Neural progenitor cell (in vitro differentiated cells): ENCODE results near the gene TLR7. TPM values are rescaled to one million over a fixed set of nuclear protein-coding genes. Genes with fewer than 3 reads are reported as not detected.

Experiments
- DNase-seq: peaks from one replicate; pipeline ENCODE4 v3.0.0-alpha.2; 2016; ENCODE audit warnings: low spot score
- H2AFZ ChIP-seq: fragments of 200-600 bp; sonication (generic); replicated peaks from 2 replicates; pipeline ENCODE4 v1.6.1; 2016; ENCODE audit warnings: antibody characterized with exemption
- H3F3A ChIP-seq: fragments of 200-600 bp; sonication (generic); 2 replicates; pipeline ENCODE4 v1.6.1; 2016; ENCODE audit warnings: antibody characterized with exemption, low read depth
- H3K27ac ChIP-seq: fragments of 200-600 bp; sonication (generic); 2 replicates; pipeline ENCODE4 v1.5.1; 2016; ENCODE audit warnings: mild to moderate bottlenecking
- H3K27me3 ChIP-seq: fragments of 200-600 bp; sonication (generic); 2 replicates; pipeline ENCODE4 v1.6.1; 2016; ENCODE audit warnings: mild to moderate bottlenecking, moderate library complexity
- H3K36me3 ChIP-seq: fragments of 200-600 bp; sonication (generic); 2 replicates; pipeline ENCODE4 v1.5.1; 2016
- H3K4me1 ChIP-seq: fragments of 200-600 bp; sonication (generic); 2 replicates; pipeline ENCODE4 v1.6.1; 2016; ENCODE audit warnings: mixed run types
- H3K4me2 ChIP-seq: fragments of 200-600 bp; sonication (generic); 2 replicates; pipeline ENCODE4 v1.6.1; 2016
- H3K4me3 ChIP-seq: fragments of 200-600 bp; sonication (generic); 2 replicates; pipeline ENCODE4 v1.5.1; 2016
- H3K79me2 ChIP-seq: fragments of 200-600 bp; sonication (generic); 2 replicates; pipeline ENCODE4 v1.6.1; 2016; ENCODE audit warnings: low read depth
- H3K9ac ChIP-seq: fragments of 200-600 bp; sonication (generic); 2 replicates; pipeline ENCODE4 v1.6.1; 2016
- H3K9me3 ChIP-seq: fragments of 200-600 bp; sonication (generic); 2 replicates; pipeline ENCODE4 v1.5.1; 2016; ENCODE audit warnings: low read depth
- H4K20me1 ChIP-seq: fragments of 200-600 bp; sonication (generic); 2 replicates; pipeline ENCODE4 v1.6.1; 2016; ENCODE audit warnings: low read depth
- H3K27ac Mint-ChIP-seq: 3 replicates; pipeline ENCODE4 v1.8.0; 2021; ENCODE audit warnings: mixed read lengths
- H3K27me3 Mint-ChIP-seq: 2 replicates; pipeline ENCODE4 v1.8.0; 2022; ENCODE audit warnings: low read depth, mild to moderate bottlenecking, inconsistent platforms, moderate library complexity, mixed read lengths; ENCODE audit not compliant: insufficient read depth
- H3K36me3 Mint-ChIP-seq: 3 replicates; pipeline ENCODE4 v1.8.0; 2021; ENCODE audit warnings: mixed read lengths
- H3K4me1 Mint-ChIP-seq: 3 replicates; pipeline ENCODE4 v1.8.0; 2021; ENCODE audit warnings: mixed read lengths
- H3K4me3 Mint-ChIP-seq: 3 replicates; pipeline ENCODE4 v1.8.0; 2021; ENCODE audit warnings: mild to moderate bottlenecking, moderate library complexity, mixed read lengths
- H3K9me3 Mint-ChIP-seq: 3 replicates; pipeline ENCODE4 v1.8.0; 2020; ENCODE audit warnings: mixed read lengths
- EZH2 ChIP-seq: fragments of 200-600 bp; sonication (generic); IDR thresholded peaks from 2 replicates; pipeline ENCODE4 v1.6.1; 2017; ENCODE audit warnings: antibody characterized with exemption, mild to moderate bottlenecking, moderate library complexity
- EZH2phosphoT487 ChIP-seq: fragments of 200-600 bp; sonication (generic); IDR thresholded peaks from 2 replicates; pipeline ENCODE4 v1.6.1; 2017; ENCODE audit warnings: antibody characterized with exemption
- total RNA-seq: library from RNA; depleted of rRNA; stranded (reverse); fragments of >200 nt; gene quantifications from 2 replicates; pipeline ENCODE4 v1.2.3, GENCODE V29; 2015; ENCODE audit warnings: low replicate concordance
- TF ChIP-seq, protein P1 (sequence below): fragments of 200-600 bp; sonication (generic); IDR thresholded peaks from 2 replicates; pipeline ENCODE4 v1.5.1; 2017; ENCODE audit warnings: antibody characterized with exemption, mild to moderate bottlenecking

The TLR7 gene
- total RNA-seq, 1 donor from 2014 or later, result not detected

DNA sequence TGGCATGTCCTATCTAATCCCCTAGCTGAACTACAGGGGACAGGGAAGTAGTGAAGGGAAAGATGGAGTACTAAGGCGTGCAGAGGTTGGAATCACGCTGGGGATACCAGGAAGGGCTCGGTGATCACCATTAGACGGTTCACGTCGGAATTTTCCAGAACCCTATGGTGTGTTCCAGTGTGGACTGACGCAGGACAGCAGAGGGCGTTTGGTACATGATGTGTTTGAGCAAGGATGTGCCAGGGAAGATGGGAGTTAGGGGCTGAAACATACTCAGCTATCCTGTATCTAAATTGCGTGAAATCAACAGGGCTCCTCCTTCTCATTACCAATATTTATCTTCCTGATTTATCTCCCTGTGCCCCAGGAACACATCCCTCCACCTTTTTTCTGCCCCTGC lies 41.9 kb upstream of the TLR7 start:
- no peak overlapping the region for H3K27ac Mint-ChIP-seq
- TF ChIP-seq, protein P1, sequence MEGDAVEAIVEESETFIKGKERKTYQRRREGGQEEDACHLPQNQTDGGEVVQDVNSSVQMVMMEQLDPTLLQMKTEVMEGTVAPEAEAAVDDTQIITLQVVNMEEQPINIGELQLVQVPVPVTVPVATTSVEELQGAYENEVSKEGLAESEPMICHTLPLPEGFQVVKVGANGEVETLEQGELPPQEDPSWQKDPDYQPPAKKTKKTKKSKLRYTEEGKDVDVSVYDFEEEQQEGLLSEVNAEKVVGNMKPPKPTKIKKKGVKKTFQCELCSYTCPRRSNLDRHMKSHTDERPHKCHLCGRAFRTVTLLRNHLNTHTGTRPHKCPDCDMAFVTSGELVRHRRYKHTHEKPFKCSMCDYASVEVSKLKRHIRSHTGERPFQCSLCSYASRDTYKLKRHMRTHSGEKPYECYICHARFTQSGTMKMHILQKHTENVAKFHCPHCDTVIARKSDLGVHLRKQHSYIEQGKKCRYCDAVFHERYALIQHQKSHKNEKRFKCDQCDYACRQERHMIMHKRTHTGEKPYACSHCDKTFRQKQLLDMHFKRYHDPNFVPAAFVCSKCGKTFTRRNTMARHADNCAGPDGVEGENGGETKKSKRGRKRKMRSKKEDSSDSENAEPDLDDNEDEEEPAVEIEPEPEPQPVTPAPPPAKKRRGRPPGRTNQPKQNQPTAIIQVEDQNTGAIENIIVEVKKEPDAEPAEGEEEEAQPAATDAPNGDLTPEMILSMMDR, result no peak
- no peak for TF ChIP-seq EZH2
- TF ChIP-seq EZH2phosphoT487, result no peak
- H4K20me1 ChIP-seq, result no peaks in the 10 kb centered on the region

DNA sequence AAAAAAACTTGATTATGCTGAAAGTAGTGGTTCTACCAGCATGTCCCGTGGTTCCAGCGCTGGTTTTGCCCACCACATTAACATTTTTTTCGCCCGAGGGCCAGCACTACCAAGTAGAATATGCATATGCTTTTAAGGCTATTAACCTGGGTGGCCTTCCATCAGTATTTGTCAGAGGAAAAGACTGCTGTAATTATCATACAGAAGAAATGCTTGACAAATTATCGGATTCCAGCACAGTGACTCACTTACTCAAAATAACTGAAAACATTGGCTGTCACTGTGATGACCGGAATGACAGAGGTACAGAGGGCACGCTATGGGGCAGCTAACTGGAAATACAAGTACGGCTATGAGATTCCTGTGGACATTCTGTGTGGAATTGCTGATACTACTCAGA lies 41.1 kb upstream of the TLR7 start:
- peaks cover 10% of the 10 kb centered on the region for H3K36me3 Mint-ChIP-seq
- no peak for TF ChIP-seq EZH2phosphoT487
- no peak for TF ChIP-seq EZH2
- TF ChIP-seq, protein P1, result no peak

More for the DNA sequence above, 41.9 kb upstream of the TLR7 start:
- peaks cover 14% of the 10 kb centered on the region for H3K36me3 Mint-ChIP-seq
- H3F3A ChIP-seq, result no peaks in the 10 kb centered on the region
- no peaks in the 10 kb centered on the region for H3K79me2 ChIP-seq
- no peaks in the 10 kb centered on the region for H3K27me3 ChIP-seq
- no peaks in the 10 kb centered on the region for H3K4me1 ChIP-seq
- H3K9me3 Mint-ChIP-seq, result peaks cover 5% of the 10 kb centered on the region
- H2AFZ ChIP-seq, result no peak overlapping the region
- H3K4me1 Mint-ChIP-seq, result no peaks in the 10 kb centered on the region
- H3K9me3 ChIP-seq, result no peaks in the 10 kb centered on the region
- H3K4me3 ChIP-seq, result no peak overlapping the region
- no peak overlapping the region for H3K27ac ChIP-seq
- H3K4me2 ChIP-seq, result no peak overlapping the region
- H3K36me3 ChIP-seq, result no peaks in the 10 kb centered on the region
- peaks cover 3% of the 10 kb centered on the region for H3K27me3 Mint-ChIP-seq
- H3K9ac ChIP-seq, result no peak overlapping the region
- no peak overlapping the region for H3K4me3 Mint-ChIP-seq
- no peak for DNase-seq

DNA sequence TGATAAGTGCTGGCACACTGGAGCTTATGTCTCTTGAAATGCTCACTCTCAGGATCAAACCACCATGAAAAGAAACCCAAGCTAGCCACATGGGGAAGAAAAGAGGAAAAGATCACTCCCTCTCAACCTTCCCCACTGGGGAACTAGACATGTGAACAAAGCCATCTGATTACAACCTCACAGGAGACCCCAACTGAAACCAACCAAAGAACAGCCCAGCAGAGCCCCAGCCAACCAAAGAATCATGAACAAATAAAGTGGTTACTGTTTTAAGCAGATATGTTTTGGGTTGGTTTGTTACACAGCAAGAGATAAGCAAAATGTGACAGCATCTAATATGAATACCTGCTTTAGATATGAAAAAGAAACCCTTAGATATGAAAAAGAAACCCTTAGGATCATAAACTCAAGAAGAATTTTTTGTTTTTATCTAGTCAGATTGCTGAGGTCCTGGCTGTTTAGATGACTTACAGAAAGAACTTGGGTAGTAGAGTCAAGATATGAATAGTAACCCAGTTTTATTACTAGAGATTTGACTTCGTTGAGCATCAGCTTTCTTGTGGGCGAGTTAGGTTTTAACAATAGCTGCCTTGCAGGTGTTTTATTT lies 23.7 kb upstream of the TLR7 start:
- H3K36me3 ChIP-seq, result no peaks in the 10 kb centered on the region
- Mint-ChIP-seq H3K4me3 (no peak overlapping the region), H3K27ac (no peak overlapping the region), H3K9me3 (no peaks in the 10 kb centered on the region), H3K36me3 (no peaks in the 10 kb centered on the region), H3K4me1 (peaks cover 4% of the 10 kb centered on the region), H3K27me3 (no peaks in the 10 kb centered on the region)
- no peak overlapping the region for H3K9ac ChIP-seq
- no peak overlapping the region for H3K4me2 ChIP-seq
- no peaks in the 10 kb centered on the region for H3K27me3 ChIP-seq
- no peak overlapping the region for H2AFZ ChIP-seq
- no peak overlapping the region for H3K4me3 ChIP-seq
- H3K79me2 ChIP-seq, result no peaks in the 10 kb centered on the region
- H3K27ac ChIP-seq, result no peak overlapping the region
- H3K4me1 ChIP-seq, result no peaks in the 10 kb centered on the region
- H3K9me3 ChIP-seq, result peaks cover 4% of the 10 kb centered on the region
- no peak for DNase-seq
- TF ChIP-seq EZH2phosphoT487, result no peak
- TF ChIP-seq, protein P1, result no peak
- TF ChIP-seq EZH2, result no peak
- H4K20me1 ChIP-seq, result no peaks in the 10 kb centered on the region
- no peaks in the 10 kb centered on the region for H3F3A ChIP-seq

More for the DNA sequence above, 41.1 kb upstream of the TLR7 start:
- Histone ChIP-seq H3K4me1 (no peaks in the 10 kb centered on the region), H3K79me2 (no peaks in the 10 kb centered on the region), H3K27me3 (no peaks in the 10 kb centered on the region), H2AFZ (no peak overlapping the region), H3K4me3 (no peak overlapping the region), H3K36me3 (no peaks in the 10 kb centered on the region), H3F3A (no peaks in the 10 kb centered on the region), H3K4me2 (no peak overlapping the region), H4K20me1 (no peaks in the 10 kb centered on the region), H3K27ac (no peak overlapping the region), H3K9ac (no peak overlapping the region), H3K9me3 (no peaks in the 10 kb centered on the region)
- no peak for DNase-seq
- no peak overlapping the region for H3K4me3 Mint-ChIP-seq
- peaks cover 3% of the 10 kb centered on the region for H3K27me3 Mint-ChIP-seq
- H3K9me3 Mint-ChIP-seq, result peaks cover 5% of the 10 kb centered on the region
- no peaks in the 10 kb centered on the region for H3K4me1 Mint-ChIP-seq
- H3K27ac Mint-ChIP-seq, result no peak overlapping the region
